Upper lobe of left lung (tissue), 4 donors: ENCODE measurements around the gene C12orf57.

ENCODE experiments used
- CTCF ChIP-seq, 6 experiments: fragments of 450-650 bp in 4 of 6; fragments of 200-600 bp in 2 of 6; sonication (generic) in 2 of 6; IDR thresholded peaks; one replicate each; pipeline ENCODE4 v1.5.1; 2016 to 2019; ENCODE audit warnings: antibody characterized with exemption in 6 of 6
- EP300 ChIP-seq, 4 donors: sonication (generic); formaldehyde crosslinking; IDR thresholded peaks; one replicate each; pipeline ENCODE4 v1.5.1; 2017; ENCODE audit warnings: antibody characterized with exemption in 4 of 4, control low read depth in 2 of 4

GRCh38 chr12:6981152-6982052, 37.6 kb downstream of the C12orf57 start:
- no peak for TF ChIP-seq CTCF (IDR thresholded peaks at IDR 0.05)
- no peak for TF ChIP-seq EP300 (IDR thresholded peaks at IDR 0.05)
